ENCODE data around the gene HSD17B11.

Gene HSD17B11

GRCh38 chr4:87365348-87365747 lies 25.6 kb downstream of the HSD17B11 start:
- no peak overlapping the region for H3K27ac ChIP-seq (ENCODE audit: low read depth, low read length)
- no peaks in the 10 kb centered on the region for H3K27me3 ChIP-seq (ENCODE audit: control insufficient read depth in 1 of 2, insufficient read depth in 2 of 2, low read length in 2 of 2)
- no peaks in the 10 kb centered on the region for H3K4me1 ChIP-seq (ENCODE audit: control insufficient read depth in 1 of 2, insufficient read depth in 2 of 2, low read length in 2 of 2)
- H3K9me3 ChIP-seq (ENCODE audit: control insufficient read depth in 1 of 2, low read length in 2 of 2) = no peaks in the 10 kb centered on the region
- H3K36me3 ChIP-seq (ENCODE audit: control insufficient read depth in 1 of 2, insufficient read depth in 2 of 2, low read length in 2 of 2) = peaks cover 23 to 71% of the 10 kb centered on the region in 2 donors
- H3K9ac ChIP-seq (ENCODE audit: low read depth in 1 of 2, low read length in 2 of 2) = no peak overlapping the region
- no peak overlapping the region for H3K4me3 ChIP-seq (ENCODE audit: low read depth in 1 of 2, low read length in 2 of 2)

DNA sequence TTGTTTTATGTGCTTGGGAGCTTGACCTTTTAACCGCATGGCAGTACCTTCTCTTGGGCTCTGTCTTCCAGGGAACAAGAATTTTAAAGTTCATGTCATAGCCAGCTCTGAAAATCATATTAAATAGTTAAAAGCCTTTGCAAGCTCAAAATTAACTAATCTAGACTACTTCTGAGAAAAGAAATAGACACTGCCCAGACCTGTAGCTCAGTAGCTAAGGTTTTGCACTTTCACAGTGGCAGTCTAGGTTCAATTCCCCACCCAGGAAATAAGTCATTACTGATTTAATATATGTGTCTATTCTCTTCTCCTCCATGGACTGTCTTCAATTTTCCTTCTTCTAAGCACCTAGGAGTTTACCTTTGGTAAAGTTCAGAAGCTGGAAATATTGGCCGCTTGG lies 27.4 kb downstream of the HSD17B11 start:
- Histone ChIP-seq H3K9ac (ENCODE audit: low read depth in 1 of 2, low read length in 2 of 2) (no peak overlapping the region), H3K4me3 (ENCODE audit: low read depth in 1 of 2, low read length in 2 of 2) (no peak overlapping the region), H3K27ac (ENCODE audit: low read depth, low read length) (no peak overlapping the region), H3K4me1 (ENCODE audit: control insufficient read depth in 1 of 2, insufficient read depth in 2 of 2, low read length in 2 of 2) (no peaks in the 10 kb centered on the region), H3K27me3 (ENCODE audit: control insufficient read depth in 1 of 2, insufficient read depth in 2 of 2, low read length in 2 of 2) (no peaks in the 10 kb centered on the region), H3K9me3 (ENCODE audit: control insufficient read depth in 1 of 2, low read length in 2 of 2) (no peaks in the 10 kb centered on the region), H3K36me3 (ENCODE audit: control insufficient read depth in 1 of 2, insufficient read depth in 2 of 2, low read length in 2 of 2) (peaks cover 26 to 74% of the 10 kb centered on the region in 2 donors)

DNA sequence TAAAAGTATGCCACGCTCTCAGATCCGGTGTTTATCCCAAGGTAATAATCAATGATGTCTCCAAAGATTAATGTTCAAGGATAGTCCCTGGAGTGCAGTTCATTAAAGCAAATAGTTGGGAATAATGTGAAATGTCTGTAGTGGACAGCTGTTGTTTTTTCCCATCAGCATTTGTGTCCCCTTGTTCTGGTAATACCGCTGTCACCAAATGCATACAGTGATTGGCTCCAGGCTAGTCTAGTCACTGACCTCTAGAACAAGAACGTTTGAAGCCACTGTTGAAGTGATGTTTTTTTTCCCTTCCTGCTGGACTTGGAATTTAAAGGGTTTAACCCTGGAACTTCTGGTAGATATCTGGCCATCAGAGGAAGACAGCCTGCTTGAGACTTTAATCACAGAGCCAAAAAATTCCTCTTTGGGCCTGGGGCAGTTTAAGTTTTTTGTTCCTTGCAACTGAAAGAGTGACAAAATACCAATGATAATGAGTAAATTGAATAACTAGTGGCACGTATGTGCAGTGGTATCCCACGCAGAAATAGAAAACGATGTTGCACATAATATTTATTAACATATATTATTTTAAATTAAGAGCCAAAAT lies 30.6 kb downstream of the HSD17B11 start:
- H3K4me3 ChIP-seq (ENCODE audit: low read depth in 1 of 2, low read length in 2 of 2) = no peak overlapping the region
- H3K27me3 ChIP-seq (ENCODE audit: control insufficient read depth in 1 of 2, insufficient read depth in 2 of 2, low read length in 2 of 2) = no peaks in the 10 kb centered on the region
- no peaks in the 10 kb centered on the region for H3K4me1 ChIP-seq (ENCODE audit: control insufficient read depth in 1 of 2, insufficient read depth in 2 of 2, low read length in 2 of 2)
- H3K27ac ChIP-seq (ENCODE audit: low read depth, low read length) = no peak overlapping the region
- no peak overlapping the region for H3K9ac ChIP-seq (ENCODE audit: low read depth in 1 of 2, low read length in 2 of 2)
- no peaks in the 10 kb centered on the region for H3K9me3 ChIP-seq (ENCODE audit: control insufficient read depth in 1 of 2, low read length in 2 of 2)
- H3K36me3 ChIP-seq (ENCODE audit: control insufficient read depth in 1 of 2, insufficient read depth in 2 of 2, low read length in 2 of 2) = peaks cover 31 to 65% of the 10 kb centered on the region in 2 donors

DNA sequence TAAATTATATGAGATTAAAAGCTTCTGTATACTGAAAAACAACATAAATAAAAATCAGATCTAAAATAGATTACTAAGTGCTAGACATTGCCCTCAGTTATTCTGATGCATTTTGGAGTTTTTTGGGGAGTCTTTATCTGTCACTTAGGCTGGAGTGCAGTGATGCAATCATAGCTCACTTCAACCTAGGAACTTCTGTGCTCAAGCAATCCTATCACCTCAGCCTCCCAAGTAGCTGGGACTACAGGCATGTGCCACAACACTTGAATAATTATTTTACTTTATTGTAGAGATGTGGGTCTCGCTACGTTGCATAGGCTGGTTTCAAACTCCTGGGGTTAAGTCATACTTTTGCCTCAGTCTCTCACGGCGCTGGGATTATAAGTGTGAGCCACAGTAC lies 31.7 kb downstream of the HSD17B11 start:
- no peak overlapping the region for H3K4me3 ChIP-seq (ENCODE audit: low read depth in 1 of 2, low read length in 2 of 2)
- H3K9ac ChIP-seq (ENCODE audit: low read depth in 1 of 2, low read length in 2 of 2) = no peak overlapping the region
- no peaks in the 10 kb centered on the region for H3K9me3 ChIP-seq (ENCODE audit: control insufficient read depth in 1 of 2, low read length in 2 of 2)
- peaks cover 37 to 61% of the 10 kb centered on the region in 2 donors for H3K36me3 ChIP-seq (ENCODE audit: control insufficient read depth in 1 of 2, insufficient read depth in 2 of 2, low read length in 2 of 2)
- H3K27ac ChIP-seq (ENCODE audit: low read depth, low read length) = no peak overlapping the region
- no peaks in the 10 kb centered on the region for H3K4me1 ChIP-seq (ENCODE audit: control insufficient read depth in 1 of 2, insufficient read depth in 2 of 2, low read length in 2 of 2)
- no peaks in the 10 kb centered on the region for H3K27me3 ChIP-seq (ENCODE audit: control insufficient read depth in 1 of 2, insufficient read depth in 2 of 2, low read length in 2 of 2)

- no peak overlapping the region for H3K4me3 ChIP-seq (ENCODE audit: low read depth in 1 of 2, low read length in 2 of 2)
- H3K9me3 ChIP-seq (ENCODE audit: control insufficient read depth in 1 of 2, low read length in 2 of 2) = no peaks in the 10 kb centered on the region
- no peak overlapping the region for H3K27ac ChIP-seq (ENCODE audit: low read depth, low read length)
- no peak overlapping the region for H3K9ac ChIP-seq (ENCODE audit: low read depth in 1 of 2, low read length in 2 of 2)
- no peaks in the 10 kb centered on the region for H3K27me3 ChIP-seq (ENCODE audit: control insufficient read depth in 1 of 2, insufficient read depth in 2 of 2, low read length in 2 of 2)
- peaks cover 31 to 51% of the 10 kb centered on the region in 2 donors for H3K36me3 ChIP-seq (ENCODE audit: control insufficient read depth in 1 of 2, insufficient read depth in 2 of 2, low read length in 2 of 2)
- no peaks in the 10 kb centered on the region for H3K4me1 ChIP-seq (ENCODE audit: control insufficient read depth in 1 of 2, insufficient read depth in 2 of 2, low read length in 2 of 2)
Measured at GRCh38 chr4:87356832-87357526, 34.0 kb downstream of the HSD17B11 start.

DNA sequence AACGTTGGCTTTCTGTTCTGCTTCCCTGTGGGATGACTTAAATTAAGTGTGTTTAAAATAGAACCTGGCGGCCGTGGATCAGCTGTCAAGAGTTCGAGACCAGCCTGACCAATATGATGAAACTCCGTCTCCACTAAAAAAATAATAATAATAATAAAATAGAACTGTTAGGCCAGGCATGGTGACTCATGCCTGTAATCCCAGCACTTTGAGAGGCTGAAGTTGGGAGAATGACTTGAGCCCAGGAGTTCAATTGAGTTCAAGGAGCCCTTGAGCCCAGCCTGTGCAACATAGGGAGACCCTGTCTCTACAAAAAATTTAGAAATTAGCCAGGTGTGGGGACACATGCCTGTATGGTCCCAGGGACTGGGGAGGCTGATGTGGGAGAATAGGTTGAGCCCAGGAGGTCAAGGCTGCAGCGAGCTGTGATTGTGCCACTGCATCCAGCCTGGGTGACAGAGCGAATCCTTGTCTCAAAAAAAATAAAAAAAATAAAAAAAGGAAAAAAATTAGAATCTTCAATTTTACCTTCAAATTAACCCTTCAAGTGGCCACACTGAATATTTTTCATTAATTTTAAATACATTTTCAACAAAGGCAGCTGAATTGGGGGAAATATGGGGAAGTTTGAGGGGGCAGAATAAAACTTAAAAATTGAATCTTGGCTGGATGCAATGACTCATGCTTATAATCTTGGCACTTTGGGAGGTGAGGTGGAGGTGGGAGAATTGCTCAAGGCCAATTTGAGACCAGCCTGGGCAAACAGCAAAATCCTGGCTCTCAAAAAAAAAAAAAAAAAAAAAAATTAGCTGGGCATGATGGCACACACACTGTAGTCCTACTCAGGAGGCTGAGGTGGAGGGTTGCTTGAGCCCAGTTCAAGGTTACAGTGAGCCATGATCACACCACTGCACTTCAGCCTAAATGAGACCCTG lies 36.6 kb downstream of the HSD17B11 start:
- Histone ChIP-seq H3K27me3 (ENCODE audit: control insufficient read depth in 1 of 2, insufficient read depth in 2 of 2, low read length in 2 of 2) (no peaks in the 10 kb centered on the region), H3K4me3 (ENCODE audit: low read depth in 1 of 2, low read length in 2 of 2) (no peak overlapping the region), H3K27ac (ENCODE audit: low read depth, low read length) (no peak overlapping the region), H3K9me3 (ENCODE audit: control insufficient read depth in 1 of 2, low read length in 2 of 2) (no peaks in the 10 kb centered on the region), H3K36me3 (ENCODE audit: control insufficient read depth in 1 of 2, insufficient read depth in 2 of 2, low read length in 2 of 2) (peaks cover 25 to 38% of the 10 kb centered on the region in 2 donors), H3K4me1 (ENCODE audit: control insufficient read depth in 1 of 2, insufficient read depth in 2 of 2, low read length in 2 of 2) (no peaks in the 10 kb centered on the region), H3K9ac (ENCODE audit: low read depth in 1 of 2, low read length in 2 of 2) (no peak overlapping the region)

- Histone ChIP-seq H3K27ac (ENCODE audit: low read depth, low read length) (no peak overlapping the region), H3K9me3 (ENCODE audit: control insufficient read depth in 1 of 2, low read length in 2 of 2) (no peaks in the 10 kb centered on the region), H3K27me3 (ENCODE audit: control insufficient read depth in 1 of 2, insufficient read depth in 2 of 2, low read length in 2 of 2) (no peaks in the 10 kb centered on the region), H3K4me1 (ENCODE audit: control insufficient read depth in 1 of 2, insufficient read depth in 2 of 2, low read length in 2 of 2) (no peaks in the 10 kb centered on the region), H3K36me3 (ENCODE audit: control insufficient read depth in 1 of 2, insufficient read depth in 2 of 2, low read length in 2 of 2) (peaks cover 25 to 30% of the 10 kb centered on the region in 2 donors), H3K9ac (ENCODE audit: low read depth in 1 of 2, low read length in 2 of 2) (no peak overlapping the region), H3K4me3 (ENCODE audit: low read depth in 1 of 2, low read length in 2 of 2) (no peak overlapping the region)
Measured at GRCh38 chr4:87353592-87353991, 37.4 kb downstream of the HSD17B11 start.

- H3K27me3 ChIP-seq (ENCODE audit: control insufficient read depth in 1 of 2, insufficient read depth in 2 of 2, low read length in 2 of 2) = no peaks in the 10 kb centered on the region
- H3K9me3 ChIP-seq (ENCODE audit: control insufficient read depth in 1 of 2, low read length in 2 of 2) = no peaks in the 10 kb centered on the region
- no peak overlapping the region for H3K27ac ChIP-seq (ENCODE audit: low read depth, low read length)
- H3K9ac ChIP-seq (ENCODE audit: low read depth in 1 of 2, low read length in 2 of 2) = no peak overlapping the region
- H3K36me3 ChIP-seq (ENCODE audit: control insufficient read depth in 1 of 2, insufficient read depth in 2 of 2, low read length in 2 of 2) = peaks cover 15 to 38% of the 10 kb centered on the region in 2 donors
- no peaks in the 10 kb centered on the region for H3K4me1 ChIP-seq (ENCODE audit: control insufficient read depth in 1 of 2, insufficient read depth in 2 of 2, low read length in 2 of 2)
- H3K4me3 ChIP-seq (ENCODE audit: low read depth in 1 of 2, low read length in 2 of 2) = no peak overlapping the region
Measured at GRCh38 chr4:87345139-87345538, 45.8 kb downstream of the HSD17B11 start.

DNA sequence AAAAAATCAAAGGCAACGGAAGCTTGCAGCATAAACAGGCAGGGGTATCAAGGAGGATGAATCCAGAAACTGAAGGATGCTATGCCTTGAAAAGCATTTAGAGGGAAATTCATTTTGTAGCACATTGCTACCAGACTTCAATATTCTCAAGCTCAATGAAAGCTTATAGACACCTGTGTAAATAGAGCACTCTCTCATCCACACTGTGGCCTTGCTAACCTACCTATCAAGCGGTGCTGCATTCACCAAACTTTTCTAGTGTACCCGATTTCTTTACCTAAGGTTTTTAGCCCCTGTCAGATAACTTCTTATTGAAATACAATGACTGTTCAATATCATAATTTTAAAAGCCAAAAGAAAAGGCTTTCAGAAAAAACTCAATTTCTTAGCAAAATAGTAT lies 48.1 kb downstream of the HSD17B11 start:
- peaks cover 23 to 60% of the 10 kb centered on the region in 2 donors for H3K36me3 ChIP-seq (ENCODE audit: control insufficient read depth in 1 of 2, insufficient read depth in 2 of 2, low read length in 2 of 2)
- H3K4me1 ChIP-seq (ENCODE audit: control insufficient read depth in 1 of 2, insufficient read depth in 2 of 2, low read length in 2 of 2) = no peaks in the 10 kb centered on the region

More for the DNA sequence above, 48.1 kb downstream of the HSD17B11 start:
- Histone ChIP-seq H3K27me3 (ENCODE audit: control insufficient read depth in 1 of 2, insufficient read depth in 2 of 2, low read length in 2 of 2) (no peaks in the 10 kb centered on the region), H3K4me3 (ENCODE audit: low read depth in 1 of 2, low read length in 2 of 2) (no peak overlapping the region), H3K27ac (ENCODE audit: low read depth, low read length) (no peak overlapping the region), H3K9ac (ENCODE audit: low read depth in 1 of 2, low read length in 2 of 2) (no peak overlapping the region), H3K9me3 (ENCODE audit: control insufficient read depth in 1 of 2, low read length in 2 of 2) (no peaks in the 10 kb centered on the region)
